Measurements from ENCODE around the gene ALK. TPM values are rescaled to one million over a fixed set of nuclear protein-coding genes. Genes with fewer than 3 reads are reported as not detected.

Gene ALK
- total and polyA plus RNA-seq, 10 of the 15 experiments (the other 5 are each of a cell fraction or from before 2014, with no cell fraction given), result 0.11 TPM; not detected in 9

DNA sequence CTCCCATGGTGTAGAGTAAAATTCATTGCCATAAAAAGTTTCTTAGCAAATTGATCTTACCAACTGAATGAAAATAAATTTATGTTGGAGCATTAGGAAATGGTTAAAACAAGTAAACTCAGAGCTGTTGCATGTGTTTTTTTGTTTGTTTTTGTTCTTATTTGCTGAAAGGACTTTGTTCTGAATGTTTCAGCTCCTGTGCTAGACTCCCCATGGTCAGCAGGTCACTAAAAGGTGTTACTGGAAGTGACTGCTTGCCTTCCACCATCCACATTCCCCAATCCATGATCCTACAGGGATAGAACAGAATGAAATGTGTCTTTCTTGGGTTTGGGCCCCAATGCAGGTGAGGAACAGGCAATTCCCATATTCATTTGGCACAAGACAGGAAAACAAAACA is 101.8 kb downstream of the ALK start:
- Histone ChIP-seq H3K4me1 (ENCODE audit: control insufficient read depth, insufficient read depth, low read length) (no peaks in the 10 kb centered on the region), H2AFZ (ENCODE audit: control insufficient read depth, low read depth, low read length) (no peak overlapping the region), H3K27ac (ENCODE audit: control insufficient read depth, insufficient read depth) (no peak overlapping the region), H3K36me3 (ENCODE audit: control insufficient read depth in 2 of 2, insufficient read depth in 2 of 2, low read length in 1 of 2) (no peaks in the 10 kb centered on the region), H3K27me3 (replicated peaks in 1 of 2; ENCODE audit: control insufficient read depth in 2 of 2, insufficient read depth in 2 of 2, low read length in 1 of 2) (peaks cover 0 to 3% of the 10 kb centered on the region in 2 experiments; a peak in 2 of 4 replicates), H3K9ac (ENCODE audit: control insufficient read depth, insufficient read depth, low read length) (no peak overlapping the region), H4K20me1 (ENCODE audit: control insufficient read depth, insufficient read depth) (no peaks in the 10 kb centered on the region), H3K4me3 (no peak overlapping the region), H3K9me3 (replicated peaks; ENCODE audit: control insufficient read depth, insufficient read depth, low read length) (no peaks in the 10 kb centered on the region), H3K4me2 (ENCODE audit: control insufficient read depth, insufficient read depth) (no peak overlapping the region), H3K79me2 (ENCODE audit: control insufficient read depth, insufficient read depth, low read length) (no peaks in the 10 kb centered on the region)
- no peak for FAIRE-seq
- TF ChIP-seq ASH2L (IDR thresholded peaks at IDR 0.05; ENCODE audit: borderline replicate concordance, low read depth), result no peak
- no peak for TF ChIP-seq SP1 (IDR thresholded peaks at IDR 0.05; ENCODE audit: low read depth, low read length)
- no peak for TF ChIP-seq SMC3 (IDR thresholded peaks at IDR 0.05; ENCODE audit: borderline replicate concordance, low read length)
- TF ChIP-seq POLR2A (IDR thresholded peaks at IDR 0.05; ENCODE audit: low read depth, low read length), result no peak
- no peak for TF ChIP-seq KLF5 (IDR thresholded peaks at IDR 0.05; ENCODE audit: partially characterized antibody)
- no peak for TF ChIP-seq MEF2A (IDR thresholded peaks at IDR 0.05; ENCODE audit: insufficient read depth, low read depth, low read length)
- no peak for TF ChIP-seq DPF2 (IDR thresholded peaks at IDR 0.05)
- no peak for TF ChIP-seq SKIL (IDR thresholded peaks at IDR 0.05; ENCODE audit: low read depth, poor library complexity, severe bottlenecking)
- no peak for TF ChIP-seq YBX1 (IDR thresholded peaks at IDR 0.05)
- TF ChIP-seq KAT2A (conservative IDR thresholded peaks at IDR 0.05; ENCODE audit: control insufficient read depth, low read depth, low read length), result no peak
- ChIA-PET SMC1A (ENCODE audit: uncharacterized antibody, unreplicated experiment) (no interaction called here), RAD21 (ENCODE audit: unreplicated experiment) (no interaction called here), POLR2A (no interaction called here), CTCF (no interaction called here)
- BruUV-seq (replicated peaks), result no TSS peak
- no peak for DNase-seq (ENCODE audit: low read depth, low spot score)
- intact Hi-C loops (cut with micrococcal nuclease; ENCODE audit: unreplicated experiment) (no loop called here), in situ Hi-C loops (cut with MboI) (no loop called here)
- ATAC-seq, result no peak

Measured in GM12878 (cell line).